IMR-90 (cell line): ENCODE results near the gene BRI3BP. TPM values are rescaled to one million over a fixed set of nuclear protein-coding genes. Genes with fewer than 3 reads are reported as not detected.

ENCODE experiments used
- ATAC-seq: fragments of 200-7000 bp; cut with Tn5 transposase; 2 replicates; pipeline ENCODE4 v1.9.1; 2020; ENCODE audit warnings: low read depth, mild to moderate bottlenecking, moderate library complexity
- BruUV-seq: library from RNA; stranded (reverse); fragments of 400-500 nt; replicated peaks from 2 replicates; lab custom pipeline; 2021; lab: Mats Ljungman, UMichigan
- CTCF ChIA-PET: fragments of 300-600 bp; formaldehyde crosslinking; extraction: SDS; loops from one replicate; lab custom pipeline; 2021; ENCODE audit warnings: antibody characterized with exemption; lab: Yijun Ruan, JAX
- POLR2A ChIA-PET: fragments of 300-600 bp; sonication (Branson Sonifier 250); formaldehyde crosslinking; loops from one replicate; lab custom pipeline; 2022; ENCODE audit warnings: antibody characterized with exemption; ENCODE audit not compliant: unreplicated experiment; lab: Charles Lee
- DNase-seq: peaks from one replicate; pipeline ENCODE4 v3.0.0; 2013
- H2AFZ ChIP-seq: replicated peaks from 2 replicates; pipeline ENCODE3; 2013; ENCODE audit warnings: low read length, mild to moderate bottlenecking; ENCODE audit not compliant: poor library complexity
- H2AK5ac ChIP-seq: 2 replicates; pipeline ENCODE4 v1.6.1; 2013; ENCODE audit warnings: low read depth, low read length, inconsistent platforms
- H2AK9ac ChIP-seq: replicated peaks from 2 replicates; pipeline ENCODE3; 2013; ENCODE audit warnings: mild to moderate bottlenecking, low read depth, low read length, moderate library complexity; ENCODE audit not compliant: poor library complexity
- H2BK120ac ChIP-seq: 2 replicates; pipeline ENCODE4 v1.6.1; 2013; ENCODE audit warnings: low read depth, low read length, inconsistent platforms
- H2BK15ac ChIP-seq: 3 replicates; pipeline ENCODE4 v1.6.1; 2013; ENCODE audit warnings: low read depth, low read length, inconsistent platforms
- H2BK20ac ChIP-seq: 2 replicates; pipeline ENCODE4 v1.6.1; 2013; ENCODE audit warnings: low read depth, mild to moderate bottlenecking, inconsistent platforms, low read length, moderate library complexity
- H2BK5ac ChIP-seq: 2 replicates; pipeline ENCODE4 v1.6.1; 2013; ENCODE audit warnings: mild to moderate bottlenecking, low read depth, low read length, inconsistent platforms; ENCODE audit not compliant: poor library complexity, severe bottlenecking
- H3K14ac ChIP-seq: replicated peaks from 2 replicates; pipeline ENCODE4 v1.6.1; 2013; ENCODE audit warnings: low read depth, low read length, inconsistent platforms
- H3K18ac ChIP-seq: 2 replicates; pipeline ENCODE4 v1.6.1; 2013; ENCODE audit warnings: low read depth, low read length, control low read depth
- H3K23ac ChIP-seq: 2 replicates; pipeline ENCODE4 v1.6.1; 2013; ENCODE audit warnings: low read depth, low read length, inconsistent platforms
- H3K27ac ChIP-seq: 2 replicates; pipeline ENCODE4 v1.5.1; 2013; ENCODE audit warnings: mild to moderate bottlenecking, control low read depth, low read length; ENCODE audit not compliant: insufficient read depth
- H3K27me3 ChIP-seq: 2 replicates; pipeline ENCODE4 v1.6.1; 2013; ENCODE audit warnings: low read length; ENCODE audit not compliant: control insufficient read depth, insufficient read depth
- H3K36me3 ChIP-seq: 2 replicates; pipeline ENCODE4 v1.6.1; 2013; ENCODE audit warnings: low read length, mixed read lengths; ENCODE audit not compliant: control insufficient read depth, insufficient read depth
- H3K4ac ChIP-seq: 2 replicates; pipeline ENCODE4 v1.6.1; 2013; ENCODE audit warnings: low read depth, low read length, inconsistent platforms
- H3K4me1 ChIP-seq: 2 replicates; pipeline ENCODE4 v1.6.1; 2013; ENCODE audit warnings: low read length, mixed read lengths; ENCODE audit not compliant: control insufficient read depth, insufficient read depth
- H3K4me2 ChIP-seq: 2 replicates; pipeline ENCODE4 v1.6.1; 2013; ENCODE audit warnings: low read depth, mild to moderate bottlenecking, control low read depth, low read length, moderate library complexity
- H3K4me3 ChIP-seq: 2 replicates; pipeline ENCODE4 v1.5.1; 2013; ENCODE audit warnings: low read depth, mild to moderate bottlenecking, control low read depth, low read length, moderate library complexity; ENCODE audit not compliant: insufficient read depth
- H3K56ac ChIP-seq: 2 replicates; pipeline ENCODE4 v1.6.1; 2013; ENCODE audit warnings: low read length, inconsistent platforms; ENCODE audit not compliant: insufficient read depth; ENCODE audit errors: extremely low read depth
- H3K79me1 ChIP-seq, 2 experiments: 2 replicates each; pipeline ENCODE4 v1.6.1; 2013; ENCODE audit warnings: low read length in 2 of 2, inconsistent platforms in 1 of 2, low read depth in 1 of 2
- H3K9ac ChIP-seq: 2 replicates; pipeline ENCODE4 v1.6.1; 2013; ENCODE audit warnings: low read depth, low read length, control low read depth
- H3K9me1 ChIP-seq: 2 replicates; pipeline ENCODE4 v1.6.1; 2013; ENCODE audit warnings: low read length, inconsistent platforms; ENCODE audit not compliant: insufficient read depth
- H3K9me3 ChIP-seq: 2 replicates; pipeline ENCODE4 v1.6.1; 2013; ENCODE audit warnings: low read length; ENCODE audit not compliant: control insufficient read depth, insufficient read depth
- H4K20me1 ChIP-seq: 2 replicates; pipeline ENCODE4 v1.6.1; 2013; ENCODE audit warnings: low read length, inconsistent platforms; ENCODE audit not compliant: insufficient read depth
- H4K5ac ChIP-seq: 2 replicates; pipeline ENCODE4 v1.6.1; 2013; ENCODE audit warnings: mild to moderate bottlenecking, low read depth, low read length, control low read depth
- H4K8ac ChIP-seq, 2 experiments: 2 replicates each; pipeline ENCODE4 v1.6.1; 2013; ENCODE audit warnings: low read depth in 2 of 2, low read length in 2 of 2, control low read depth in 1 of 2, inconsistent platforms in 1 of 2
- H4K91ac ChIP-seq: 2 replicates; pipeline ENCODE4 v1.6.1; 2013; ENCODE audit warnings: low read depth, low read length, inconsistent platforms; ENCODE audit not compliant: insufficient read depth
- BHLHE40 ChIP-seq: fragments of 150-350 bp; IDR thresholded peaks from 2 replicates; pipeline ENCODE4 v1.6.1; 2016; ENCODE audit warnings: mild to moderate bottlenecking, low read depth, low read length
- CEBPB ChIP-seq: IDR thresholded peaks from 2 replicates; pipeline ENCODE4 v1.6.1; 2012; ENCODE audit warnings: low read depth, low read length, improper control_type of control experiment
- CHD1 ChIP-seq: IDR thresholded peaks from 2 replicates; pipeline ENCODE4 v1.6.1; 2012; ENCODE audit warnings: low read depth, low read length, improper control_type of control experiment
- ELK1 ChIP-seq: fragments of 150-350 bp; IDR thresholded peaks from 2 replicates; pipeline ENCODE4 v1.6.1; 2016; ENCODE audit warnings: low read depth, mild to moderate bottlenecking, low read length, moderate library complexity, borderline replicate concordance
- FOS ChIP-seq: fragments of 150-350 bp; IDR thresholded peaks from 2 replicates; pipeline ENCODE4 v1.6.1; 2016; ENCODE audit warnings: low read depth, low read length
- MAFK ChIP-seq: IDR thresholded peaks from 2 replicates; pipeline ENCODE4 v1.6.1; 2012; ENCODE audit warnings: low read depth, low read length, improper control_type of control experiment
- MAZ ChIP-seq: IDR thresholded peaks from 2 replicates; pipeline ENCODE4 v1.6.1; 2012; ENCODE audit warnings: low read depth, mild to moderate bottlenecking, low read length, improper control_type of control experiment, moderate library complexity, borderline replicate concordance
- MXI1 ChIP-seq: IDR thresholded peaks from 2 replicates; pipeline ENCODE4 v1.6.1; 2012; ENCODE audit warnings: low read depth, mild to moderate bottlenecking, low read length, moderate library complexity, borderline replicate concordance
- NFE2L2 ChIP-seq: fragments of 150-350 bp; IDR thresholded peaks from 2 replicates; pipeline ENCODE4 v1.6.1; 2016; ENCODE audit warnings: low read depth, mild to moderate bottlenecking, low read length
- POLR2A ChIP-seq: IDR thresholded peaks from 2 replicates; pipeline ENCODE4 v1.6.1; 2012; ENCODE audit warnings: mild to moderate bottlenecking, low read depth, low read length
- RAD21 ChIP-seq: IDR thresholded peaks from 2 replicates; pipeline ENCODE4 v1.6.1; 2012; ENCODE audit warnings: low read length, improper control_type of control experiment
- RCOR1 ChIP-seq: IDR thresholded peaks from 2 replicates; pipeline ENCODE4 v1.6.1; 2012; ENCODE audit warnings: mild to moderate bottlenecking, low read length, improper control_type of control experiment; ENCODE audit not compliant: insufficient replicate concordance
- RFX5 ChIP-seq: IDR thresholded peaks from 2 replicates; pipeline ENCODE4 v1.8.0; 2012; ENCODE audit warnings: low read depth, mild to moderate bottlenecking, low read length, moderate library complexity
- SMC3 ChIP-seq: fragments of 150-350 bp; IDR thresholded peaks from 2 replicates; pipeline ENCODE4 v1.6.1; 2016; ENCODE audit warnings: low read depth, mild to moderate bottlenecking, antibody characterized with exemption, low read length, moderate library complexity
- WGBS, 2 experiments: methylation state at CpG; one replicate each; pipeline versions ENCODE4 v1.1.5 to v1.1.7; 2013; ENCODE audit warnings: missing lambda C conversion rate in 2 of 2; ENCODE audit not compliant: insufficient read length in 1 of 2; ENCODE audit errors: extremely low coverage in 2 of 2; 5-methylcytosine and 5-hydroxymethylcytosine counted together
- dilution Hi-C: fragments of 300-500 bp; cut with HindIII; formaldehyde crosslinking; loops from one replicate; pipeline ENCODE4 v1.14.3; 2018; ENCODE audit warnings: low sequenced_read_pairs; ENCODE audit not compliant: unreplicated experiment
- in situ Hi-C: fragments of 300-500 bp; cut with MboI; formaldehyde crosslinking; loops from 3 replicates; pipeline ENCODE4 v1.14.3; 2019; ENCODE audit warnings: low sequenced_read_pairs, inconsistent platforms, mixed read lengths
- intact Hi-C: fragments of 100-400 bp; cut with micrococcal nuclease; formaldehyde crosslinking; loops from 2 replicates; pipeline ENCODE4 v1.10.0; 2022
- polyA plus RNA-seq, 3 experiments: library from polyadenylated mRNA; depleted of rRNA; stranded (reverse); fragments of >200 nt; gene quantifications; 2 replicates each; pipeline ENCODE4 v1.2.3, GENCODE V29; 2012; ENCODE audit warnings: low replicate concordance in 1 of 3
- total RNA-seq: library from RNA; depleted of rRNA; stranded (reverse); fragments of >200 nt; gene quantifications from 2 replicates; pipeline ENCODE4 v1.2.3, GENCODE V29; 2012
- TF ChIP-seq, protein P1 (sequence below): fragments of 150-350 bp; IDR thresholded peaks from 2 replicates; pipeline ENCODE4 v1.6.1; 2017; ENCODE audit warnings: mild to moderate bottlenecking, antibody characterized with exemption, low read length, low read depth
- TF ChIP-seq, protein P2 (sequence below): conservative IDR thresholded peaks from 2 replicates; pipeline ENCODE4 v1.5.1; 2012; ENCODE audit warnings: mild to moderate bottlenecking, low read depth, low read length, improper control_type of control experiment

Gene BRI3BP
- total and polyA plus RNA-seq, 2 of the 4 experiments (the other 2 are of a cell fraction) = 2.5 to 2.8 TPM

DNA sequence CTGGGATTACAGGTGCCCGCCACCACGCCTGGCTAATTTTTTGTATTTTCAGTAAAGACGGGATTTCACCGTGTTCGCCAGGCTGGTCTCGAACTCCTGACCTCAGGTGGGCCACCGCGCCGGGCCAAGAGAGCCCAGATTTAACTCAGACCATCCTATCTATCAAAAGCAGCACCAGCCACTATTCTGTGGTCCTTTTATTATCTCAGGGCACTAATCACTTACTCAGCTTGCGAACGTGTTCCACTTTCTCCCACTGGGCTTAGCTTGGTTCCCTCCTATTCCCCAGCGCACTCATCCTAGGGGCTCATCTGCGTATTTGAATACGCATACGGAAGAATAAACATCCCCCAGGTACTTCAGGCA lies 55.6 kb downstream of the BRI3BP start:
- Histone ChIP-seq H3K27me3 (no peaks in the 10 kb centered on the region), H3K79me1 (no peaks in the 10 kb centered on the region), H2AK9ac (peak overlapping the region; percentile 44), H3K23ac (0 out of 2 replicates have a peak overlapping the region, but pooled peaks have one; percentile 27), H2BK20ac (no peak overlapping the region), H2BK15ac (no peak overlapping the region), H4K91ac (no peak overlapping the region), H3K18ac (no peak overlapping the region), H3K27ac (no peak overlapping the region), H3K4ac (peak overlapping the region; percentile 62; the same call in 1 of the 2 replicates), H4K8ac (peak overlapping the region in 1 of 2 experiments; percentile 76; a peak in 1 of 4 replicates), H3K4me3 (peak overlapping the region; percentile 71), H4K20me1 (no peaks in the 10 kb centered on the region), H3K9me3 (no peaks in the 10 kb centered on the region), H3K14ac (no peak overlapping the region), H2BK120ac (no peak overlapping the region), H3K9ac (no peak overlapping the region), H3K56ac (no peak overlapping the region), H4K5ac (no peak overlapping the region), H3K4me2 (peak overlapping the region; percentile 80), H2AK5ac (no peak overlapping the region), H3K9me1 (peaks cover 3% of the 10 kb centered on the region; the same call in 1 of the 2 replicates), H3K36me3 (no peaks in the 10 kb centered on the region), H2AFZ (peak overlapping the region; percentile 98), H2BK5ac (no peak overlapping the region), H3K4me1 (no peaks in the 10 kb centered on the region)
- TF ChIP-seq ELK1 = no peak
- no peak for TF ChIP-seq SMC3
- TF ChIP-seq MAZ = no peak
- TF ChIP-seq, protein P1, sequence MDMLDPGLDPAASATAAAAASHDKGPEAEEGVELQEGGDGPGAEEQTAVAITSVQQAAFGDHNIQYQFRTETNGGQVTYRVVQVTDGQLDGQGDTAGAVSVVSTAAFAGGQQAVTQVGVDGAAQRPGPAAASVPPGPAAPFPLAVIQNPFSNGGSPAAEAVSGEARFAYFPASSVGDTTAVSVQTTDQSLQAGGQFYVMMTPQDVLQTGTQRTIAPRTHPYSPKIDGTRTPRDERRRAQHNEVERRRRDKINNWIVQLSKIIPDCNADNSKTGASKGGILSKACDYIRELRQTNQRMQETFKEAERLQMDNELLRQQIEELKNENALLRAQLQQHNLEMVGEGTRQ = no peak
- TF ChIP-seq, protein P2, sequence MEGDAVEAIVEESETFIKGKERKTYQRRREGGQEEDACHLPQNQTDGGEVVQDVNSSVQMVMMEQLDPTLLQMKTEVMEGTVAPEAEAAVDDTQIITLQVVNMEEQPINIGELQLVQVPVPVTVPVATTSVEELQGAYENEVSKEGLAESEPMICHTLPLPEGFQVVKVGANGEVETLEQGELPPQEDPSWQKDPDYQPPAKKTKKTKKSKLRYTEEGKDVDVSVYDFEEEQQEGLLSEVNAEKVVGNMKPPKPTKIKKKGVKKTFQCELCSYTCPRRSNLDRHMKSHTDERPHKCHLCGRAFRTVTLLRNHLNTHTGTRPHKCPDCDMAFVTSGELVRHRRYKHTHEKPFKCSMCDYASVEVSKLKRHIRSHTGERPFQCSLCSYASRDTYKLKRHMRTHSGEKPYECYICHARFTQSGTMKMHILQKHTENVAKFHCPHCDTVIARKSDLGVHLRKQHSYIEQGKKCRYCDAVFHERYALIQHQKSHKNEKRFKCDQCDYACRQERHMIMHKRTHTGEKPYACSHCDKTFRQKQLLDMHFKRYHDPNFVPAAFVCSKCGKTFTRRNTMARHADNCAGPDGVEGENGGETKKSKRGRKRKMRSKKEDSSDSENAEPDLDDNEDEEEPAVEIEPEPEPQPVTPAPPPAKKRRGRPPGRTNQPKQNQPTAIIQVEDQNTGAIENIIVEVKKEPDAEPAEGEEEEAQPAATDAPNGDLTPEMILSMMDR = no peak
- TF ChIP-seq NFE2L2 = no peak
- no peak for TF ChIP-seq RFX5
- TF ChIP-seq POLR2A = no peak
- TF ChIP-seq CHD1 = no peak
- TF ChIP-seq RCOR1 = no peak
- TF ChIP-seq MXI1 = no peak
- no peak for TF ChIP-seq FOS
- no peak for TF ChIP-seq BHLHE40
- TF ChIP-seq RAD21 = no peak
- no peak for TF ChIP-seq CEBPB
- TF ChIP-seq MAFK = no peak
- CTCF ChIA-PET = no interaction called here
- POLR2A ChIA-PET = interaction anchor here (0.5 kb wide), 1 partner anchor 15 kb away, joined by 3 read pairs; no protein-coding TSS in a partner anchor
- DNase-seq (no peak), ATAC-seq (peak; percentile 13)
- dilution Hi-C loops = no loop called here
- in situ Hi-C loops = no loop called here
- intact Hi-C loops = loop anchor here (2.0 kb wide), 1 partner anchor 16 kb away; the partner anchor contains the start of gene AACS
- WGBS, 2 experiments = 18% methylated on average over 4 of the region's 15 CpGs; no CpG with 5 or more reads in 1 of the 2 experiments
- BruUV-seq = no TSS peak
